Measurements from ENCODE around the gene C1QTNF5. TPM values are rescaled to one million over a fixed set of nuclear protein-coding genes. Genes with fewer than 3 reads are reported as not detected.
A peak's percentile ranks its signal among the peaks of the same experiment; 100 is the strongest.

Gene C1QTNF5
- total RNA-seq, 1 donor from 2014 or later, result 0.90 TPM

DNA sequence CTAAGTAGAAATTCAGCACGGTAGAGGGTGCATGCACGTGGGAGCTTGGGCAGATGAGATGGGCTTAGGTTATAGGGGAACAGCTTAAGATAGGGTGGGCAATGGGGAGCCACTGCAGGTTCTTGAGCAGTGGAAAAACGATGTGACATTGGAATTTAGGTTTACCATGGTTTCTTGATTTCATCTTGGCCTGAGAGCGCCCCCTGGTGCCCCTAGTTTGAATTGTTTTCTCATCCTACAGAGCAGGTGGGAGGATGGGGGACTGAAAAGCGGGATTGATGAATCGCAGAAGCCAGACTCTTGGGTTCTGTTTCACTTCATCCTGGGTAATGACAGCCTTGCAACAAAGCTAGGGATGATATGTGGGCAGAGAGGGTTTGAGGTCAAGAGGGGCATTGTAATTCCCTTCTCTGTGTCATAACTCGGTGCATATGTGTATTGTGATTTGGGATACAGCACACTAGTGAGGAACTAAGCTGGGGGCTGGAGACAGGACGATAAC lies 17.1 kb downstream of the C1QTNF5 start:
- Histone ChIP-seq H3K79me2 (ENCODE audit: low read depth) (no peaks in the 10 kb centered on the region), H3K27me3 (no peaks in the 10 kb centered on the region), H3K4me2 (no peak overlapping the region), H3K27ac (no peak overlapping the region), H3K4me1 (peaks cover 34% of the 10 kb centered on the region), H2AFZ (replicated peaks) (peak overlapping the region; percentile 56), H4K20me1 (ENCODE audit: low read depth) (no peaks in the 10 kb centered on the region), H3K9ac (no peak overlapping the region), H3K4me3 (no peak overlapping the region), H3K36me3 (no peaks in the 10 kb centered on the region), H3F3A (ENCODE audit: low read depth) (peaks cover 38% of the 10 kb centered on the region), H3K9me3 (ENCODE audit: low read depth) (no peaks in the 10 kb centered on the region)
- peaks cover 39% of the 10 kb centered on the region for H3K4me1 Mint-ChIP-seq
- H3K9me3 Mint-ChIP-seq, result no peaks in the 10 kb centered on the region
- peak overlapping the region; percentile 34 for H3K4me3 Mint-ChIP-seq
- peak; percentile 81 for DNase-seq (ENCODE audit: low spot score)
- peak overlapping the region; percentile 14 for H3K27ac Mint-ChIP-seq
- no peaks in the 10 kb centered on the region for H3K36me3 Mint-ChIP-seq
- TF ChIP-seq CTCF (IDR thresholded peaks at IDR 0.05), result peak; percentile 92
- no peak for TF ChIP-seq EZH2phosphoT487 (IDR thresholded peaks at IDR 0.05)
- peaks cover 10% of the 10 kb centered on the region for H3K27me3 Mint-ChIP-seq (ENCODE audit: insufficient read depth, low read depth)

- no peaks in the 10 kb centered on the region for H3K9me3 ChIP-seq (ENCODE audit: low read depth)
- TF ChIP-seq EZH2 (IDR thresholded peaks at IDR 0.05) (no peak), EZH2phosphoT487 (IDR thresholded peaks at IDR 0.05) (no peak), CTCF (IDR thresholded peaks at IDR 0.05) (no peak)
- no peak overlapping the region for H3K27ac ChIP-seq
- DNase-seq (ENCODE audit: low spot score), result no peak
- Mint-ChIP-seq H3K36me3 (no peaks in the 10 kb centered on the region), H3K27ac (no peak overlapping the region), H3K27me3 (ENCODE audit: insufficient read depth, low read depth) (peaks cover 10% of the 10 kb centered on the region), H3K9me3 (no peaks in the 10 kb centered on the region), H3K4me1 (peaks cover 40% of the 10 kb centered on the region), H3K4me3 (no peak overlapping the region)
- no peaks in the 10 kb centered on the region for H4K20me1 ChIP-seq (ENCODE audit: low read depth)
- H3K36me3 ChIP-seq, result no peaks in the 10 kb centered on the region
- H3K27me3 ChIP-seq, result no peaks in the 10 kb centered on the region
- H3K9ac ChIP-seq, result no peak overlapping the region
- H3K4me2 ChIP-seq, result no peak overlapping the region
- no peak overlapping the region for H2AFZ ChIP-seq (replicated peaks)
- H3K79me2 ChIP-seq (ENCODE audit: low read depth), result no peaks in the 10 kb centered on the region
- peaks cover 39% of the 10 kb centered on the region for H3K4me1 ChIP-seq
- no peak overlapping the region for H3K4me3 ChIP-seq
- H3F3A ChIP-seq (ENCODE audit: low read depth), result peaks cover 43% of the 10 kb centered on the region
Measured at GRCh38 chr11:119322921-119323531, 17.7 kb downstream of the C1QTNF5 start.

DNA sequence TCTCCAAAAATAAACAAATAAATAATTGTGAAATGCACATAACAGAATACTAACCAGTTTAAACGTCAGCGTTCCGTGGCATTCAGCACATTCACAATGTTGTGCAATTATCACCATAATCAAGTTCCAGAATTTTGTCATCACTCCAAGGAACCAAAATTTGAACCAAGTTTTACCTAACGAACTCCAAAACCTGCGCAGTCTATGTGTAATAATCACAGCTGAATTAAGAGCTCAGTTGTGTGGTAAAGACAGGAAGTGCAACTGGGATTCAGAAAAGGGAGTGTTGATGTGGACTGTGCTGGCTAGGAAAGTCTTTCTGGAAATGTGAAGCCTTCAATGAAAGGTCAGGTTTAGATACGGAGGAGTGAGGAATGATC lies 18.3 kb downstream of the C1QTNF5 start:
- H3K27ac Mint-ChIP-seq, result peak overlapping the region; percentile 5
- H3K4me3 Mint-ChIP-seq, result no peak overlapping the region
- Histone ChIP-seq H3K4me2 (no peak overlapping the region), H3K27me3 (peaks cover 6% of the 10 kb centered on the region), H3K79me2 (ENCODE audit: low read depth) (no peaks in the 10 kb centered on the region), H2AFZ (replicated peaks) (no peak overlapping the region), H4K20me1 (ENCODE audit: low read depth) (no peaks in the 10 kb centered on the region), H3K9ac (no peak overlapping the region), H3K36me3 (no peaks in the 10 kb centered on the region), H3K27ac (no peak overlapping the region), H3F3A (ENCODE audit: low read depth) (peaks cover 50% of the 10 kb centered on the region), H3K4me1 (peaks cover 46% of the 10 kb centered on the region), H3K9me3 (ENCODE audit: low read depth) (no peaks in the 10 kb centered on the region), H3K4me3 (no peak overlapping the region)
- no peak for DNase-seq (ENCODE audit: low spot score)
- H3K4me1 Mint-ChIP-seq, result peaks cover 47% of the 10 kb centered on the region
- H3K9me3 Mint-ChIP-seq, result no peaks in the 10 kb centered on the region
- no peak for TF ChIP-seq EZH2phosphoT487 (IDR thresholded peaks at IDR 0.05)
- TF ChIP-seq EZH2 (IDR thresholded peaks at IDR 0.05), result no peak
- H3K27me3 Mint-ChIP-seq (ENCODE audit: insufficient read depth, low read depth), result peaks cover 13% of the 10 kb centered on the region
- H3K36me3 Mint-ChIP-seq, result no peaks in the 10 kb centered on the region
